Measurements from ENCODE around the gene INPP4B.

The INPP4B gene

GRCh38 chr4:142567199-142567598 lies 278.9 kb downstream of the INPP4B start:
- no peak for DNase-seq

GRCh38 chr4:142566777-142567176 lies 279.3 kb downstream of the INPP4B start:
- DNase-seq: no peak

- DNase-seq: no peak
Measured at GRCh38 chr4:142566243-142566642, 279.9 kb downstream of the INPP4B start.

GRCh38 chr4:142565771-142566170 lies 280.3 kb downstream of the INPP4B start:
- no peak for DNase-seq

- no peak for DNase-seq
Measured at GRCh38 chr4:142563682-142564291, 282.3 kb downstream of the INPP4B start.

- no peak for DNase-seq
Measured at GRCh38 chr4:142559986-142560385, 286.1 kb downstream of the INPP4B start.

GRCh38 chr4:142558851-142559250 lies 287.2 kb downstream of the INPP4B start:
- no peak for DNase-seq

- DNase-seq: no peak
Measured at GRCh38 chr4:142557239-142557801, 288.8 kb downstream of the INPP4B start.

GRCh38 chr4:142556570-142557238 lies 289.4 kb downstream of the INPP4B start:
- no peak for DNase-seq

- no peak for DNase-seq
Measured at GRCh38 chr4:142556048-142556447, 290.1 kb downstream of the INPP4B start.

- no peak for DNase-seq
Measured at GRCh38 chr4:142554412-142554811, 291.7 kb downstream of the INPP4B start.

GRCh38 chr4:142551517-142552305 lies 294.4 kb downstream of the INPP4B start:
- no peak for DNase-seq

- no peak for DNase-seq
Measured at GRCh38 chr4:142550965-142551364, 295.1 kb downstream of the INPP4B start.

- DNase-seq: no peak
Measured at GRCh38 chr4:142549726-142550463, 296.2 kb downstream of the INPP4B start.

- DNase-seq: no peak
Measured at GRCh38 chr4:142549248-142549647, 296.9 kb downstream of the INPP4B start.

- no peak for DNase-seq
Measured at GRCh38 chr4:142548491-142548890, 297.6 kb downstream of the INPP4B start.

- DNase-seq: no peak
Measured at GRCh38 chr4:142547974-142548373, 298.1 kb downstream of the INPP4B start.

GRCh38 chr4:142544594-142544993 lies 301.5 kb downstream of the INPP4B start:
- DNase-seq: no peak

- no peak for DNase-seq
Measured at GRCh38 chr4:142544039-142544438, 302.1 kb downstream of the INPP4B start.

- no peak for DNase-seq
Measured at GRCh38 chr4:142540483-142540804, 305.7 kb downstream of the INPP4B start.

- no peak for DNase-seq
Measured at GRCh38 chr4:142539796-142540482, 306.2 kb downstream of the INPP4B start.

- no peak for DNase-seq
Measured at GRCh38 chr4:142535009-142535408, 311.1 kb downstream of the INPP4B start.

GRCh38 chr4:142532054-142532453 lies 314.0 kb downstream of the INPP4B start:
- no peak for DNase-seq

Data from SIG-M5 (cell line).